ENCODE data around the gene CBLIF.

The CBLIF gene

DNA sequence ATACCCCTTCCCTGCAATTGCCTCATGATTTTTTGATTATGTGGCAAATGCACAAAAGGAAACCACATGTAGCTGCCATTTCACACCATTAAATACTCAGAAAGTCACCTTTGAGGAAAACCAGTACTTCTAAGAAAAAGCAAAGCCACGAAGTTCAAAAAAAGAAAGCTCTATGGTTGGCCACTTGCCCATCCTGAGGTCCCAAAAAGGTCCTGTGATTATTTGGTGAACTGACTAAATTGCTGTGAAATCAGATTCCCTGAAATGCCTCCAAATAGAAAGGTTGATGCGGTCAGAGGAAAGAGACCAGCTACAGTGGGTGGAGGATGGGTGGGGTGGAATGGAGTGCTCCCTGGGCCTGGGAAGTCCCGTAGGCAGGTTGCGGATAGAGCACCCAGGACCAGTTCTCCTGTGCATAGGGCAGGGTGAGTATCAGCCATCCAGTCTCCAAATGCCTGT lies 61.6 kb downstream of the CBLIF start:
- no peaks in the 10 kb centered on the region for H3K36me3 ChIP-seq (ENCODE audit: low read length)
- TF ChIP-seq, protein P1, sequence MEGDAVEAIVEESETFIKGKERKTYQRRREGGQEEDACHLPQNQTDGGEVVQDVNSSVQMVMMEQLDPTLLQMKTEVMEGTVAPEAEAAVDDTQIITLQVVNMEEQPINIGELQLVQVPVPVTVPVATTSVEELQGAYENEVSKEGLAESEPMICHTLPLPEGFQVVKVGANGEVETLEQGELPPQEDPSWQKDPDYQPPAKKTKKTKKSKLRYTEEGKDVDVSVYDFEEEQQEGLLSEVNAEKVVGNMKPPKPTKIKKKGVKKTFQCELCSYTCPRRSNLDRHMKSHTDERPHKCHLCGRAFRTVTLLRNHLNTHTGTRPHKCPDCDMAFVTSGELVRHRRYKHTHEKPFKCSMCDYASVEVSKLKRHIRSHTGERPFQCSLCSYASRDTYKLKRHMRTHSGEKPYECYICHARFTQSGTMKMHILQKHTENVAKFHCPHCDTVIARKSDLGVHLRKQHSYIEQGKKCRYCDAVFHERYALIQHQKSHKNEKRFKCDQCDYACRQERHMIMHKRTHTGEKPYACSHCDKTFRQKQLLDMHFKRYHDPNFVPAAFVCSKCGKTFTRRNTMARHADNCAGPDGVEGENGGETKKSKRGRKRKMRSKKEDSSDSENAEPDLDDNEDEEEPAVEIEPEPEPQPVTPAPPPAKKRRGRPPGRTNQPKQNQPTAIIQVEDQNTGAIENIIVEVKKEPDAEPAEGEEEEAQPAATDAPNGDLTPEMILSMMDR (IDR thresholded peaks at IDR 0.05; ENCODE audit: insufficient read depth, low read length, poor library complexity, severe bottlenecking), result no peak
- TF ChIP-seq EZH2phosphoT487 (conservative IDR thresholded peaks at IDR 0.05; ENCODE audit: low read length), result no peak
- no peak overlapping the region for H2AFZ ChIP-seq (ENCODE audit: low read depth, low read length, severe bottlenecking)
- no peaks in the 10 kb centered on the region for H4K20me1 ChIP-seq (ENCODE audit: low read depth, low read length)
- no peaks in the 10 kb centered on the region for H3K9me3 ChIP-seq (ENCODE audit: insufficient read depth, low read length)
- H3K9me2 ChIP-seq (replicated peaks; ENCODE audit: insufficient read depth, low read length), result no peaks in the 10 kb centered on the region
- no peak overlapping the region for H3K4me2 ChIP-seq (ENCODE audit: low read depth, low read length, poor library complexity, severe bottlenecking)
- no peak overlapping the region for H3K4me3 ChIP-seq (ENCODE audit: insufficient read depth, low read length, poor library complexity, severe bottlenecking)
- H3K27ac ChIP-seq (ENCODE audit: low read depth, low read length), result no peak overlapping the region
- no peaks in the 10 kb centered on the region for H3K27me3 ChIP-seq (ENCODE audit: low read length)
- no peak overlapping the region for H3K9ac ChIP-seq (ENCODE audit: low read length)
- no peaks in the 10 kb centered on the region for H3F3A ChIP-seq (ENCODE audit: insufficient read depth)
- H3K79me2 ChIP-seq (ENCODE audit: insufficient read depth, low read length), result no peaks in the 10 kb centered on the region

DNA sequence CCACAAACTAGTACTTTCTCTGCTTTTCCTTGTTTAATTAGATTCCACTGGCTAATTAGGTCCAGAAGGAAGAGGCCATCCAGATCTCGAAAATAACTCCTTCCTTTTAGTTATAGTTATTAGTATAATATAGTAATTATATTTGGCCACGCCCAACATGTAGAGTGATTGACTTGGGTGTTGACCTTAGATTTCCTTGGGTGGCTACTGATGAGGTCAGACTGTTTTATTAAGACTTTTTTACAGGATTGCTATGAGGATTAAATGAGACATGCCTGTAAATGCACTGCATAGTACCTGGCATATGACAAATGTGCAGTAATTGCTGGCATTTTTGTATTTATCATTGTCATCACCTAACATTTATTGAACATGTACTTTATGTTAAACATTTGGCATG lies 63.2 kb downstream of the CBLIF start:
- Histone ChIP-seq H3K27ac (ENCODE audit: low read depth, low read length) (no peak overlapping the region), H3F3A (ENCODE audit: insufficient read depth) (no peaks in the 10 kb centered on the region), H3K36me3 (ENCODE audit: low read length) (no peaks in the 10 kb centered on the region), H3K9me3 (ENCODE audit: insufficient read depth, low read length) (no peaks in the 10 kb centered on the region), H3K9me2 (replicated peaks; ENCODE audit: insufficient read depth, low read length) (no peaks in the 10 kb centered on the region), H3K27me3 (ENCODE audit: low read length) (no peaks in the 10 kb centered on the region), H3K9ac (ENCODE audit: low read length) (no peak overlapping the region), H2AFZ (ENCODE audit: low read depth, low read length, severe bottlenecking) (no peak overlapping the region), H4K20me1 (ENCODE audit: low read depth, low read length) (no peaks in the 10 kb centered on the region), H3K79me2 (ENCODE audit: insufficient read depth, low read length) (no peaks in the 10 kb centered on the region), H3K4me2 (ENCODE audit: low read depth, low read length, poor library complexity, severe bottlenecking) (no peak overlapping the region), H3K4me3 (ENCODE audit: insufficient read depth, low read length, poor library complexity, severe bottlenecking) (no peak overlapping the region)
- TF ChIP-seq EZH2phosphoT487 (conservative IDR thresholded peaks at IDR 0.05; ENCODE audit: low read length), result no peak
- TF ChIP-seq, protein P1 (IDR thresholded peaks at IDR 0.05; ENCODE audit: insufficient read depth, low read length, poor library complexity, severe bottlenecking), result no peak

DNA sequence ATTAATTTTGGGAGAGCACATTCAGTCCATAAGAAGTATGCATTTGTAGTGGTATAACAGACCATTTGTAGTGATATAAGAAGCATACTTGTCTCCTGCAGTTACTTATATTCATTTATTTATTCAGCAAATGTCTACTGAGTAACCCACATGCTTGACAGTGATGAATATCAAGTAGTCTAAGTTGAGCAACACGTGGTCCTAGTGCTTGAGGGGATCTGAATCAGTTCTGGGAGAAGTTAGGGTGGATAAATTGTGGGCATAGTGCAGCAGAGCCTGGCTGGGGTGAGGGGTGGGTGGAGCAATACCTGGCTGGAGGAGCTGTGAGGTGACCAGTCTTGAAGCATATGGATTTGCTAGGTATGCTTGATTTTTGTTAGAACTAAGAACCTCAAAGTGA lies 65.8 kb downstream of the CBLIF start:
- Histone ChIP-seq H3K27ac (ENCODE audit: low read depth, low read length) (no peak overlapping the region), H3K4me3 (ENCODE audit: insufficient read depth, low read length, poor library complexity, severe bottlenecking) (no peak overlapping the region), H3K79me2 (ENCODE audit: insufficient read depth, low read length) (no peaks in the 10 kb centered on the region), H3K9me2 (replicated peaks; ENCODE audit: insufficient read depth, low read length) (no peaks in the 10 kb centered on the region), H3F3A (ENCODE audit: insufficient read depth) (no peaks in the 10 kb centered on the region), H3K9ac (ENCODE audit: low read length) (no peak overlapping the region), H3K4me2 (ENCODE audit: low read depth, low read length, poor library complexity, severe bottlenecking) (no peak overlapping the region), H4K20me1 (ENCODE audit: low read depth, low read length) (no peaks in the 10 kb centered on the region), H3K9me3 (ENCODE audit: insufficient read depth, low read length) (no peaks in the 10 kb centered on the region), H2AFZ (ENCODE audit: low read depth, low read length, severe bottlenecking) (no peak overlapping the region), H3K36me3 (ENCODE audit: low read length) (no peaks in the 10 kb centered on the region), H3K27me3 (ENCODE audit: low read length) (no peaks in the 10 kb centered on the region)
- no peak for TF ChIP-seq EZH2phosphoT487 (conservative IDR thresholded peaks at IDR 0.05; ENCODE audit: low read length)
- TF ChIP-seq, protein P1 (IDR thresholded peaks at IDR 0.05; ENCODE audit: insufficient read depth, low read length, poor library complexity, severe bottlenecking), result no peak
